Activated naive CD8-positive, alpha-beta T cell treated with anti-CD3 and anti-CD28 coated beads, Interleukin-2, amount 50 U/mL, for 16 hours (primary cell): Measurements from ENCODE around the gene SIM2.

Experiments used
- DNase-seq: peaks from one replicate; pipeline ENCODE4 v3.0.0-alpha.2; 2020; ENCODE audit warnings: low read depth, low spot score

SIM2 gene

DNA sequence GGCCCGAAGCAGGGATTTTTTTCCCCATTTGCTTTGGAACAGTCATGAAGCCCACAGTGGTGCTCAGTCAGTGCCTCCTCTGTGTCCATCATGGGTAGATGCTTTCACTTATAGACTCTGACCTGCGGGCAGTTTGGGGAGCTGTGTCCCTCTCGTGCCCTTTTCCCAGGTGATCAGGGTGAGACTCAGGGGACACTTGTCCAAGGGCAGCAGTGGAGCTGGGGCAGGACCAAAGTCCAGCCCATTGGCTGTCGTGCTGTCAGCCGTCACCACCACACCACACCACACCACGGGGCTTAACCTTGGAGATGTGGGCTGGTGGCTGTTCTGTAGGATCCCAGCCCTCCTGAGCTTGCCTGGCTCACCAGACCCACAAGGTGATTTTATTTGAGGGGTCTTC is 34.9 kb downstream of the SIM2 start:
- DNase-seq, result no peak

- no peak for DNase-seq
These were observed 35.7 kb downstream of the SIM2 start for GRCh38 chr21:36734367-36735200.

DNA sequence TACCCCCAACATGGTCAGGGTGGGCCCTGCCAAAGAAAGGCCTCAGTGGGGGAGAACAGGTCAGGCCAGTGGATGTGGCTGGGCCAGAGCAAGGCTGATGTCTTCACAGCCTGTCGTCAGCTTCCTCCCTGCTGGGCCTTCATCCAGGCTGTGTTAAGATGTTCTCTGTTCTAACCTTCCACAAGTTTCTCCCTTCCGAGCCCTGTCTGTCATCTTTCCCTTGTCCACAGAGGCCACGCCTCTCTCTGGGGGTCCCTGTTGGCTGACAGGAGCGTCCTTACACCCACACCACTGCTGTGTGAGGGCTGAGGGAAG is 36.2 kb downstream of the SIM2 start:
- DNase-seq, result no peak

- DNase-seq, result no peak
These were observed 36.9 kb downstream of the SIM2 start for GRCh38 chr21:36735724-36736320.

DNA sequence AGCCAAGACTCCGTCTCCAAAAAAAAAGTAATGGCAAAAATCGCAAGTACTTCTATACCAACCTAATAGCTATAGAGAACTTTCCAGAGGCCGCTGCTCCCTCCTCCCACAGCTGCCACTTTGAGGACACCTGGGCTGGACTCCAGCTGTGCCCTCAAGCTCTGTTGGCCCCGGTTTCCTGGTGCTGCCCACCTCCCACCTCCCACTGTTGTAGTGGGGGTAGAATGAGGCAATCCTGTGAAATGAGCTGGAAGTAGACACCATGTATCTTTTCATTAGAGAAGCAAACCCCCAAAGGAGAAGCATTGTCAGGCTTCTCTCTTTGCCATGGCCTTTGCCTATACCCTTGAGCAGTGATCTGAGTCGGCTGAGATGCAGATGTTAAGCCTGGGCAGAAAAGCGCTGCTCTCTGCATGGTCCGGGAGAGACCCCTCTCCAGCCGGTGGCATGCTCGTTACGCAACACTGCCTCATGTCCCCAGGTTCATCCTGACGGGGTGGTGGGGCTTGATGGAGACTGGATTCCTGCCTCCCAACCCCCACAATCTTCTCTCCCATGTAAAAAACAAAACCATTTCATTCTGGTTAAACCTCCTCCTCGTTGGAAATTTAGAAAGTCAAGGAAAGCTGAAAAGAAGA is 39.7 kb downstream of the SIM2 start:
- no peak for DNase-seq

DNA sequence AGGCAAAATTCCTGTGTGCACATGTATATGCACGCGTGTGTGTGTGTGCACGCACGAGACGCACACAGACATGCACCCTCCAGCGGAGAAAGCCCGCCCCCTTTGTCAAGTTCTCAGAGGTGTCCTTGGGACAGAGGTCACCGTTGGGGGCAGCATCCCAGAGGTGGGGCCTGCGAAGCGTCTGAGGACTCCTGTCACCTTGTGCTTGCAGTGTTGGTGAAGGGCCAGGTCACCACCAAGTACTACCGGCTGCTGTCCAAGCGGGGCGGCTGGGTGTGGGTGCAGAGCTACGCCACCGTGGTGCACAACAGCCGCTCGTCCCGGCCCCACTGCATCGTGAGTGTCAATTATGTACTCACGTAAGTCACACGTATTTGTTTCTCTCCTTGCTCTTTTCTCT is 42.6 kb downstream of the SIM2 start:
- DNase-seq, result no peak

- DNase-seq, result no peak
These were observed 44.1 kb downstream of the SIM2 start for GRCh38 chr21:36743008-36743407.

GRCh38 chr21:36743446-36743845 is 44.5 kb downstream of the SIM2 start:
- DNase-seq, result no peak

GRCh38 chr21:36744190-36744559 is 45.3 kb downstream of the SIM2 start:
- DNase-seq, result no peak

GRCh38 chr21:36744560-36745231 is 45.8 kb downstream of the SIM2 start:
- no peak for DNase-seq

- DNase-seq, result no peak
These were observed 46.5 kb downstream of the SIM2 start for GRCh38 chr21:36745459-36745858.

DNA sequence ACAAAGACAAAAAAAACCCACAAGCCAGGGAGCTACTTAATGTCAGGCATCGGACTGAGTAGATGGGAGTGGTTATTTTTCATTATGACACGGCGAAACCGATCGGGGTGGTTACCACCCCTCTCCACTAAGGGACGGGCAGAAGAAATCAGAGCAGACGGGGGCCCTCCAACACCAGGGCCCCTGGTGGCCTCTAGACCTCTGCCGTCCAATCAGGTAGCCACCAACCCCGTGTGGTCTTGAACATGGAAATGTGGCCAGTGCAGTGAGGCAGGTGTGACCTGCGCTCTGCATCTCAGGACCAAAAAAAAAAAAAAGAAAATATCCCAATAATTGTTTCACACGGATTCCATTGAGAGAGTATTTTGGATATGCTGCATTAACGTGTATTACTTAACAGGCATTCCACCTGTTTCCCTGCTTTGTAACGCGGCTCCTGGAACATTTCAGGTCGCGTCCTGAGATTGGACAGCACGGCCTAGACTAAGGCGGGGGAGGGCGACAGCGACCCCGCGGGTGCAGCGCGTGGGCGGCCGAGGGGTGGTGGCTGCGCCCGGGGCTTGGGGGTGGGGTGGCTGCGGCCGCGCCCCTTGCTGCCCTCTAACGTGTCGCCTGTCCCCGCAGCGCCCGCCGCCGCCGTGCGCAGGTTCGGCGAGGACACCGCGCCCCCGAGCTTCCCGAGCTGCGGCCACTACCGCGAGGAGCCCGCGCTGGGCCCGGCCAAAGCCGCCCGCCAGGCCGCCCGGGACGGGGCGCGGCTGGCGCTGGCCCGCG is 48.3 kb downstream of the SIM2 start:
- DNase-seq, result no peak

DNA sequence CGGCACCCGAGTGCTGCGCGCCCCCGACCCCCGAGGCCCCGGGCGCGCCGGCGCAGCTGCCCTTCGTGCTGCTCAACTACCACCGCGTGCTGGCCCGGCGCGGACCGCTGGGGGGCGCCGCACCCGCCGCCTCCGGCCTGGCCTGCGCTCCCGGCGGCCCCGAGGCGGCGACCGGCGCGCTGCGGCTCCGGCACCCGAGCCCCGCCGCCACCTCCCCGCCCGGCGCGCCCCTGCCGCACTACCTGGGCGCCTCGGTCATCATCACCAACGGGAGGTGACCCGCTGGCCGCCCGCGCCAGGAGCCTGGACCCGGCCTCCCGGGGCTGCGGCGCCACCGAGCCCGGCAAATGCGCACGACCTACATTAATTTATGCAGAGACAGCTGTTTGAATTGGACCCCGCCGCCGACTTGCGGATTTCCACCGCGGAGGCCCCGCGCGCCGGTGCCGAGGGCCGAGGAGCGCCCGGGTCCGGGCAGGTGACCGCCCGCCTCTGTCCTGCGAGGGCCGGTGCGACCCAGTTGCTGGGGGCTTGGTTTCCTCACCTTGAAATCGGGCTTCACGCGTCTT is 49.0 kb downstream of the SIM2 start:
- no peak for DNase-seq

GRCh38 chr21:36749935-36750575 is 51.1 kb downstream of the SIM2 start:
- no peak for DNase-seq

GRCh38 chr21:36750576-36750959 is 51.7 kb downstream of the SIM2 start:
- DNase-seq, result no peak

- no peak for DNase-seq
These were observed 52.5 kb downstream of the SIM2 start for GRCh38 chr21:36751383-36751782.

DNA sequence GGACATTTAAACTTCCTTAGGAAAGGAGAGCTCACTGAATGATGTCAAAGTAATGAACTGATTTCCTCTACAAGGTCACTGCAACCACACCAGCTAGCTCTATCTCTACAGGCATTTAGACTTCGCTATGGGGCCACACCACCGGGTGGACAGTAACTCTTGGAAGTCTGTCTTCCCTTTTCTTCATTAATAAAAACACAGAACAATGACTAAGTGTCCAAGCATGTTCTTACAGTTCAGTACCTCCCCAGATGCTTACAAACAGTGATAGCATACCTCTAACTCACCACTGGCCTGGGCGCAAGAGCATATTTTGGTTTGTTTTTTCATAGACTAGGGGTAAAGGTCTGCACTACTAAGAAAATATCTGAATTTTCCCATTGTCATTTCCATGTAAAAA is 54.6 kb downstream of the SIM2 start:
- no peak for DNase-seq

GRCh38 chr21:36754241-36754898 is 55.5 kb downstream of the SIM2 start:
- no peak for DNase-seq

GRCh38 chr21:36756527-36756926 is 57.6 kb downstream of the SIM2 start:
- no peak for DNase-seq

- DNase-seq, result no peak
These were observed 58.3 kb downstream of the SIM2 start for GRCh38 chr21:36757196-36757595.
